Esophagus muscularis mucosa (tissue), 4 donors: Measurements from ENCODE around the gene CLCNKB.

ENCODE experiments used
- EP300 ChIP-seq: sonication (generic); formaldehyde crosslinking; IDR thresholded peaks from one replicate; pipeline ENCODE4 v1.6.1; 2017; ENCODE audit warnings: antibody characterized with exemption
- POLR2A ChIP-seq: fragments of 450-650 bp; IDR thresholded peaks from one replicate; pipeline ENCODE4 v1.6.1; 2017; ENCODE audit warnings: antibody characterized with exemption, moderate library complexity, mild to moderate bottlenecking, low read depth
- TF ChIP-seq, protein P1 (sequence below), 3 experiments: fragments of 200-600 bp in 2 of 3; fragments of 450-650 bp in 1 of 3; sonication (generic) in 2 of 3; IDR thresholded peaks; one replicate each; pipeline ENCODE4 v1.5.1; 2017 to 2019; ENCODE audit warnings: antibody characterized with exemption in 3 of 3, mild to moderate bottlenecking in 2 of 3, moderate library complexity in 1 of 3

DNA sequence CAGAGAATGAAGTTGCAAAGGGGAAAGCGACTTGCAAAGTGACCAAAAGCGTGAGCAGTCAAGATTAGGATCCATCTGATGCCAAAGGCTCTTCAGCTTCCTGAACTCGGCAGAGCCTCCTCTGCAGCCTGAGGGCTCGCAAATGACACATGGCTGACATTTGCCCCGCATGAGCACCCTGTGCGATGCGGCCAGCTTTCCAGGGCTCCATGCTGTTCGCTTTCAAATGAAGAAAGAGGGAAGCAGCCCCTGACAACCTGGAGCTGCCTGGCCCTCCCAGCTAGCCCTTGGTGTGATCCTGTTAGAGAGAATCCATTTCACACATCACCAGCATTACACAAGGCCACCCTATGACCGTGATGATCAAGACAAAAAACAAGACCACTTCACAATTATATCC, 50.0 kb downstream of the CLCNKB start:
- TF ChIP-seq, protein P1, sequence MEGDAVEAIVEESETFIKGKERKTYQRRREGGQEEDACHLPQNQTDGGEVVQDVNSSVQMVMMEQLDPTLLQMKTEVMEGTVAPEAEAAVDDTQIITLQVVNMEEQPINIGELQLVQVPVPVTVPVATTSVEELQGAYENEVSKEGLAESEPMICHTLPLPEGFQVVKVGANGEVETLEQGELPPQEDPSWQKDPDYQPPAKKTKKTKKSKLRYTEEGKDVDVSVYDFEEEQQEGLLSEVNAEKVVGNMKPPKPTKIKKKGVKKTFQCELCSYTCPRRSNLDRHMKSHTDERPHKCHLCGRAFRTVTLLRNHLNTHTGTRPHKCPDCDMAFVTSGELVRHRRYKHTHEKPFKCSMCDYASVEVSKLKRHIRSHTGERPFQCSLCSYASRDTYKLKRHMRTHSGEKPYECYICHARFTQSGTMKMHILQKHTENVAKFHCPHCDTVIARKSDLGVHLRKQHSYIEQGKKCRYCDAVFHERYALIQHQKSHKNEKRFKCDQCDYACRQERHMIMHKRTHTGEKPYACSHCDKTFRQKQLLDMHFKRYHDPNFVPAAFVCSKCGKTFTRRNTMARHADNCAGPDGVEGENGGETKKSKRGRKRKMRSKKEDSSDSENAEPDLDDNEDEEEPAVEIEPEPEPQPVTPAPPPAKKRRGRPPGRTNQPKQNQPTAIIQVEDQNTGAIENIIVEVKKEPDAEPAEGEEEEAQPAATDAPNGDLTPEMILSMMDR (IDR thresholded peaks at IDR 0.05): no peak
- TF ChIP-seq EP300: no peak
- TF ChIP-seq POLR2A: no peak
